ENCODE data around the gene STRN3. TPM values are rescaled to one million over a fixed set of nuclear protein-coding genes. Genes with fewer than 3 reads are reported as not detected.

The STRN3 gene
- polyA plus RNA-seq, 4 donors, result 9.7 to 35.0 (median 11.8) TPM

GRCh38 chr14:30921788-30922187 lies 104.4 kb downstream of the STRN3 start:
- Histone ChIP-seq H3K4me1 (ENCODE audit: control insufficient read depth in 3 of 3, insufficient read depth in 2 of 3, low read depth in 1 of 3, low read length in 2 of 3) (no peaks in the 10 kb centered on the region), H3K27me3 (ENCODE audit: control insufficient read depth in 3 of 3, insufficient read depth in 3 of 3, low read length in 3 of 3) (no peaks in the 10 kb centered on the region), H3K36me3 (ENCODE audit: control insufficient read depth in 3 of 3, insufficient read depth in 2 of 3, low read depth in 1 of 3, low read length in 3 of 3) (peaks cover 0 to 11% (median 0%) of the 10 kb centered on the region in 3 donors), H3K9me3 (ENCODE audit: control insufficient read depth in 2 of 2, insufficient read depth in 1 of 2, low read depth in 1 of 2, low read length in 1 of 2) (no peaks in the 10 kb centered on the region), H3K4me3 (ENCODE audit: low read depth in 1 of 3, low read length in 3 of 3) (no peak overlapping the region), H3K27ac (ENCODE audit: low read depth in 1 of 3, low read length in 2 of 3) (no peak overlapping the region)
- WGBS, 3 donors, result 92 to 98% (median 95%) methylated on average over 2 of the region's 2 CpGs
- FAIRE-seq, result no peak
- no peak for DNase-seq

DNA sequence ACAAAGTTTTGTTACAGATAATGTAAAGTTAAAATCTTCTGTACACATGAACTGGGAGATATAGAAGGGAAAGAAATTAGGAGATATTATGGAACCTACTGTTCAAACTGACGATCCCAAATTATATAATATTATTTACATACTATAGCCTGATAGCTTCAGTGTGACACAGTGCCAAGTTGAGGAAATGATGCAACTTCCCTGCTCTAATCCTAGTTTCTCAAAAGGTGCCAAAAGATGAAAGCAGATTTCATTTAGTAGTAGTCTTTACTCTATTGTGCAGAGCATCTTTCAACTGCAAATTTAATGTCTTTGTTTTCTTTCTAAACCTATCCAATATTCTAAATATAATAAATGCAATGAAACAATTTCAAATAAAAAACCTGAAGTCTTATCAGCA lies 104.9 kb downstream of the STRN3 start:
- FAIRE-seq (no peak), DNase-seq (no peak)
- Histone ChIP-seq H3K36me3 (ENCODE audit: control insufficient read depth in 3 of 3, insufficient read depth in 2 of 3, low read depth in 1 of 3, low read length in 3 of 3) (peaks cover 0 to 13% (median 0%) of the 10 kb centered on the region in 3 donors), H3K27ac (ENCODE audit: low read depth in 1 of 3, low read length in 2 of 3) (no peak overlapping the region), H3K27me3 (ENCODE audit: control insufficient read depth in 3 of 3, insufficient read depth in 3 of 3, low read length in 3 of 3) (no peaks in the 10 kb centered on the region), H3K4me3 (ENCODE audit: low read depth in 1 of 3, low read length in 3 of 3) (no peak overlapping the region), H3K9me3 (ENCODE audit: control insufficient read depth in 2 of 2, insufficient read depth in 1 of 2, low read depth in 1 of 2, low read length in 1 of 2) (no peaks in the 10 kb centered on the region), H3K4me1 (ENCODE audit: control insufficient read depth in 3 of 3, insufficient read depth in 2 of 3, low read depth in 1 of 3, low read length in 2 of 3) (no peaks in the 10 kb centered on the region)
- 24 to 39% (median 32%) methylated on average over 1 of the region's 1 CpG for WGBS, 3 donors

DNA sequence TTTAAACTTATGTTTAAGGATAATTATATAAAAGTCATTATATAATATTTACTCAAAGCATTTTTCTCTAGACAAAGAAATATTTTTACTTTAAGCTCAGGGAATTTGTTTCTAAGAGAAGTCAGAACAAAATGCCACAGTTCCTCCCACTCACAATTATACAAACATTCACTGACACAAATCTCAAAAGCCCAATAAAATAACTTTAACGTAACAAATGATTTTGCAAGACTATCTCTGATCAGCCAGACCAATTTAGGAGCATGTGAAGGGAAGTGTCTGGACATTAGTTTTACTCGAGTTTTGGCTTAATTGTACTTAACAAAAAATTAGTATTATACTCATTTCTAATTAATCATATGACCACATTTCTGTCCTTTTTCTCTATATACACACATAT lies 110.6 kb downstream of the STRN3 start:
- DNase-seq, result no peak
- FAIRE-seq, result peak; percentile 33
- no peaks in the 10 kb centered on the region for H3K9me3 ChIP-seq (ENCODE audit: control insufficient read depth in 2 of 2, insufficient read depth in 1 of 2, low read depth in 1 of 2, low read length in 1 of 2)
- peaks cover 2 to 12% (median 4%) of the 10 kb centered on the region in 3 donors for H3K36me3 ChIP-seq (ENCODE audit: control insufficient read depth in 3 of 3, insufficient read depth in 2 of 3, low read depth in 1 of 3, low read length in 3 of 3)
- 78 to 85% (median 81%) methylated on average over 2 of the region's 2 CpGs for WGBS, 3 donors
- H3K4me1 ChIP-seq (ENCODE audit: control insufficient read depth in 3 of 3, insufficient read depth in 2 of 3, low read depth in 1 of 3, low read length in 2 of 3), result no peaks in the 10 kb centered on the region
- H3K27ac ChIP-seq (ENCODE audit: low read depth in 1 of 3, low read length in 2 of 3), result no peak overlapping the region
- H3K4me3 ChIP-seq (ENCODE audit: low read depth in 1 of 3, low read length in 3 of 3), result no peak overlapping the region
- H3K27me3 ChIP-seq (ENCODE audit: control insufficient read depth in 3 of 3, insufficient read depth in 3 of 3, low read length in 3 of 3), result no peaks in the 10 kb centered on the region

DNA sequence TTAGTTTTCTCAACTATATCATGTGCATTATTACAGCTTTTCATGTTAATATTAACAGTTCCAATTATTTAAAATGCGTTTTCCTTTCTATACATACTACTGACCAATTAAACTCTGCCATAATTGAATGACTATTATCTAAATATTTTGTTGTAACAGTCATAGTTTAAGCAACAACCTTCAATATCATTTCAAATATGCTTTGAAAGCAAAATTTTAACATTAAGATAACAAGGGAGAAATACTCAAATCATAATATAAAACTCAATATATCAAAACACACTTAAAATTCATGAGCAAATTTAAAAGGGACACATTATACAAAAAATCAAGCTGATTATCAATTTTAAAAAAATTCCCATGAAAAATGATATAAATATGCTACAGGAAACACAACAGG lies 111.4 kb downstream of the STRN3 start:
- H3K9me3 ChIP-seq (ENCODE audit: control insufficient read depth in 2 of 2, insufficient read depth in 1 of 2, low read depth in 1 of 2, low read length in 1 of 2), result no peaks in the 10 kb centered on the region
- WGBS, 3 donors, result 88 to 93% (median 93%) methylated on average over 1 of the region's 1 CpG
- peak; percentile 84 for FAIRE-seq
- no peak overlapping the region for H3K4me3 ChIP-seq (ENCODE audit: low read depth in 1 of 3, low read length in 3 of 3)
- no peaks in the 10 kb centered on the region for H3K27me3 ChIP-seq (ENCODE audit: control insufficient read depth in 3 of 3, insufficient read depth in 3 of 3, low read length in 3 of 3)
- no peak overlapping the region for H3K27ac ChIP-seq (ENCODE audit: low read depth in 1 of 3, low read length in 2 of 3)
- H3K4me1 ChIP-seq (ENCODE audit: control insufficient read depth in 3 of 3, insufficient read depth in 2 of 3, low read depth in 1 of 3, low read length in 2 of 3), result no peaks in the 10 kb centered on the region
- DNase-seq, result no peak
- H3K36me3 ChIP-seq (ENCODE audit: control insufficient read depth in 3 of 3, insufficient read depth in 2 of 3, low read depth in 1 of 3, low read length in 3 of 3), result peaks cover 2 to 12% (median 4%) of the 10 kb centered on the region in 3 donors

GRCh38 chr14:30908826-30909225 lies 117.4 kb downstream of the STRN3 start:
- no peaks in the 10 kb centered on the region for H3K9me3 ChIP-seq (ENCODE audit: control insufficient read depth in 2 of 2, insufficient read depth in 1 of 2, low read depth in 1 of 2, low read length in 1 of 2)
- H3K36me3 ChIP-seq (ENCODE audit: control insufficient read depth in 3 of 3, insufficient read depth in 2 of 3, low read depth in 1 of 3, low read length in 3 of 3), result peaks cover 2 to 12% (median 9%) of the 10 kb centered on the region in 3 donors
- no peaks in the 10 kb centered on the region for H3K27me3 ChIP-seq (ENCODE audit: control insufficient read depth in 3 of 3, insufficient read depth in 3 of 3, low read length in 3 of 3)
- no peak overlapping the region for H3K27ac ChIP-seq (ENCODE audit: low read depth in 1 of 3, low read length in 2 of 3)
- no peak overlapping the region for H3K4me3 ChIP-seq (ENCODE audit: low read depth in 1 of 3, low read length in 3 of 3)
- no peak for FAIRE-seq
- WGBS, 3 donors, result 72 to 77% (median 75%) methylated on average over 2 of the region's 2 CpGs
- DNase-seq, result no peak
- H3K4me1 ChIP-seq (ENCODE audit: control insufficient read depth in 3 of 3, insufficient read depth in 2 of 3, low read depth in 1 of 3, low read length in 2 of 3), result no peaks in the 10 kb centered on the region

DNA sequence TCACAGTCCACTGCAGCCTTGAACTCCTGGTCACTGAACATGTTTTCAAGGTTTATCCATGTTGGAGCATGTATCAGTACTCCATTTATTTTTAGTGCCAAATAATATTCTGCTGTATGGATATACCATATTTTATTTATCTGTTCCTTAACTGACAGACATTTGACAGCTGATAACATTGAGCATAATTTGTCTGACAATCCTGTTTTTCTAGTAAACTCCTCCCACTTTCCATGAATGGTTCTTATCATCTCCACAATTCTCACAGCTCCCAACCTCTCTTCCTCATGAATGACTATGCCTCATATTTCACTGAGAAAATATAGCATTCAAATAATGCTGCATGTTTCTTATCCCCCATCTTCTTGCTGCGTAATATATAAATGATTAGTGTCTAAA lies 118.5 kb downstream of the STRN3 start:
- no peak for FAIRE-seq
- Histone ChIP-seq H3K27ac (ENCODE audit: low read depth in 1 of 3, low read length in 2 of 3) (no peak overlapping the region), H3K4me3 (ENCODE audit: low read depth in 1 of 3, low read length in 3 of 3) (no peak overlapping the region)

GRCh38 chr14:30906752-30907658 lies 119.2 kb downstream of the STRN3 start:
- no peaks in the 10 kb centered on the region for H3K4me1 ChIP-seq (ENCODE audit: control insufficient read depth in 3 of 3, insufficient read depth in 2 of 3, low read depth in 1 of 3, low read length in 2 of 3)
- H3K27me3 ChIP-seq (ENCODE audit: control insufficient read depth in 3 of 3, insufficient read depth in 3 of 3, low read length in 3 of 3), result no peaks in the 10 kb centered on the region
- DNase-seq (peak in 1 of 2 donors; percentile 25), FAIRE-seq (no peak)
- H3K27ac ChIP-seq (ENCODE audit: low read depth in 1 of 3, low read length in 2 of 3), result no peak overlapping the region
- H3K4me3 ChIP-seq (ENCODE audit: low read depth in 1 of 3, low read length in 3 of 3), result no peak overlapping the region
- peaks cover 2 to 16% (median 9%) of the 10 kb centered on the region in 3 donors for H3K36me3 ChIP-seq (ENCODE audit: control insufficient read depth in 3 of 3, insufficient read depth in 2 of 3, low read depth in 1 of 3, low read length in 3 of 3)
- no peaks in the 10 kb centered on the region for H3K9me3 ChIP-seq (ENCODE audit: control insufficient read depth in 2 of 2, insufficient read depth in 1 of 2, low read depth in 1 of 2, low read length in 1 of 2)

More for the DNA sequence above, 118.5 kb downstream of the STRN3 start:
- H3K4me1 ChIP-seq (ENCODE audit: control insufficient read depth in 3 of 3, insufficient read depth in 2 of 3, low read depth in 1 of 3, low read length in 2 of 3), result no peaks in the 10 kb centered on the region
- H3K27me3 ChIP-seq (ENCODE audit: control insufficient read depth in 3 of 3, insufficient read depth in 3 of 3, low read length in 3 of 3), result no peaks in the 10 kb centered on the region
- H3K9me3 ChIP-seq (ENCODE audit: control insufficient read depth in 2 of 2, insufficient read depth in 1 of 2, low read depth in 1 of 2, low read length in 1 of 2), result no peaks in the 10 kb centered on the region
- H3K36me3 ChIP-seq (ENCODE audit: control insufficient read depth in 3 of 3, insufficient read depth in 2 of 3, low read depth in 1 of 3, low read length in 3 of 3), result peaks cover 2 to 16% (median 9%) of the 10 kb centered on the region in 3 donors
- 95 to 100% (median 100%) methylated on average over 1 of the region's 1 CpG for WGBS, 3 donors
- DNase-seq, result no peak

- 92 to 93% (median 93%) methylated on average over 2 of the region's 2 CpGs for WGBS, 3 donors
- no peak overlapping the region for H3K27ac ChIP-seq (ENCODE audit: low read depth in 1 of 3, low read length in 2 of 3)
- H3K36me3 ChIP-seq (ENCODE audit: control insufficient read depth in 3 of 3, insufficient read depth in 2 of 3, low read depth in 1 of 3, low read length in 3 of 3), result peaks cover 3 to 13% (median 4%) of the 10 kb centered on the region in 3 donors
- no peaks in the 10 kb centered on the region for H3K27me3 ChIP-seq (ENCODE audit: control insufficient read depth in 3 of 3, insufficient read depth in 3 of 3, low read length in 3 of 3)
- no peak for FAIRE-seq
- no peak overlapping the region for H3K4me3 ChIP-seq (ENCODE audit: low read depth in 1 of 3, low read length in 3 of 3)
- no peaks in the 10 kb centered on the region for H3K4me1 ChIP-seq (ENCODE audit: control insufficient read depth in 3 of 3, insufficient read depth in 2 of 3, low read depth in 1 of 3, low read length in 2 of 3)
- no peaks in the 10 kb centered on the region for H3K9me3 ChIP-seq (ENCODE audit: control insufficient read depth in 2 of 2, insufficient read depth in 1 of 2, low read depth in 1 of 2, low read length in 1 of 2)
- DNase-seq, result no peak
Measured at GRCh38 chr14:30903285-30904124, 122.7 kb downstream of the STRN3 start.

Data from small intestine (tissue), 7 donors.